NCI-H2107 (cell line): ENCODE data around the gene SLITRK3.

Experiments used
- DNase-seq: peaks from one replicate; lab custom pipeline; 2025; lab: John Stamatoyannopoulos, UW

The SLITRK3 gene

GRCh38 chr3:165195640-165196576, at the start of gene SLITRK3:
Gene SLITRK3, minus strand, starts transcription at chr3:165196384. Its CDS starts 5,554 bp downstream, at chr3:165190830.
- DNase-seq: no peak

DNA sequence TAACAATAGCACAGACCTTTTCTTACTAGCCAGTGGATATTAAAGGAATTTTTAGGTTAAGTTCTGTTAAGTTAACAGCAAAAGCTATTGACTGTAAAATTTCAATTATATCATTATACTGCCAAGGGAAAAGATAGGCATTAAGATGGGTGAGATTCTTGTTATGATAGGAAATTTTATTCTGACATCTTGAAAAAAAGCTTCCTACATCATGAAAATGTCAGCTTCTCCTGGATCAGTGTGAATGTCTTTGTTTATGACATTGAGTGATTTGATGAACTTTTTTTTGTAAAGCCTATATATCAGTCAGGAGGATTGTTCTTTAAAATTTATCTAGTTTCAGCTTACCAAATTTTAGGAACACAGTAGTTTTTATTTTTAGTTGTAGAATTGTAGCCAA, 47.4 kb upstream of the SLITRK3 start:
- no peak for DNase-seq

GRCh38 chr3:165233501-165234195, 37.5 kb upstream of the SLITRK3 start:
- DNase-seq: no peak

- DNase-seq: no peak
Observed at GRCh38 chr3:165225604-165226003, 29.4 kb upstream of the SLITRK3 start.

DNA sequence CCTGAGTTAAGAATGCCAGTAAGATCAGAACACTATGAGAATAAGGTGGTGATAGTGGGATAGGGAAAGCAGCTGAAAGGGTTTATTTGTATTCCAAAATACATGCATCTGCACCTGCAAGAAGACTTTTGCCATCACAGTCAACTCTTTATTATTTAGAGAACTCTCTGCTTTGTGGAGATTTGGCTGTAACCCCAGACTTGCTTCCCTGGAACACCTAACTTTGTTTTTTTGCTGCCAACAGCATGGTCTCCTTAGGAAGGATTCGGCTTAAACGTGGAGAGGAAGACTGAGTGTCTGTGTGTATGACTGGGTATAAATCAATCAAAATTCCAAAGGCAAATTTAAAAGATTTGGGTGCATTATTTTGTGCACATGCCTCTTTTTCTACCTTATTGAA, 21.6 kb upstream of the SLITRK3 start:
- DNase-seq: no peak

GRCh38 chr3:165212580-165212979, 16.4 kb upstream of the SLITRK3 start:
- no peak for DNase-seq

GRCh38 chr3:165211721-165212120, 15.5 kb upstream of the SLITRK3 start:
- DNase-seq: no peak

DNA sequence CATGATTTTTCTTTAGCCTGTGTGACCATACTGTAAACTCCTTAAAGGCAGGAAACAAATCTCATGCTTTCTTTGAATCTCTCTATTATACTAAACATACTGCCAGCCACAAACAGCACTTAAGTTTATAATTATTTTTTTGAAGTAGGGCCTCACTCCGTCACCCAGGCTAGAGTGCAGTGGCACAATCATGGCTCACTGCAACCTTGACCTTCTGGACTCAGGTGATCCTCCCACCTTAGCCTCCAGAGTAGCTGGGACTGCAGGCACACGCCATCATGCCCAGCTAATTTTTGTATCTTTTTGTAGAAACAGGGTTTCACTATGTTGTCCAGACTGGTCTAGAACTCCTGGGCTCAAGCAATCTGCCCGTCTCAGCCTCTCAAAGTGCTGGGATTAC, 14.5 kb upstream of the SLITRK3 start:
- DNase-seq: no peak

- no peak for DNase-seq
Observed at GRCh38 chr3:165210132-165210531, 13.9 kb upstream of the SLITRK3 start.

DNA sequence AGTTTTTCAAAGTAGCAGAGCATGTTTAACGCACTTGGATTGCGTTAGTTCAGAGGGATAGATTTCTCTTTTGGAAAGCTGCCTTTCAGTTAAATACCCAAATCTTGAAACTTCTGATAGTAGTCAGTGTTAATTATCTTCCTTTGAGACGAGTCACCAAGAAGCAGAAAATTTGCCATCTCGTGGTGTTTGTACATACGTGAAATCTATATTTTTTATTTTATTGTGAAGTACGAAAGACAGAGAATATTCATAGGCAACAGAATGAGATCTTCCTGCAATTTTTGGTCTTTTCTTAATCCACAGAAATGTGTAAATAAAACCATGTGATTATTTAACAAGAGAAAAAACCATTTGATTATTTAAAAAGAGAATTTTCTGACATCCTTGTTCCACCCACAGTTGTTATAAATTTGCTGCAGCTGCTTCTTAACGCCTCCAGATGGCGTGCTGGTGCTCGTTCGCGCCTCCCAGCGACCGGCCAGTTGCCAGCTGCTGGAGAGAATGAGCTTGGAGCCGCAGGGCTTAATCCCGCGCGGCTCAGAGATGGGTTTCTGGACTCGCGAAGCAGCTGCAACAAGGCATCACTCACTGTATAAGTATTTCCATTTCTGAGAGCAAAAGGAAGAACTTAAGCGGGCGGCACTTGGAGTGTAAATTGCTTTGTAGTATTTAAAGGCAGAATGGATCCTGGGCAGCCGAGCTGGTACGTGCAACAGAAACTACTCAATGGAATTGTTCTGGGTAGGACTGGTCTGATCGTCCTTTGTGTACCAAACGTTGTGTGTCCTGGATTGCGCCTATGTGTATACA, 10.5 kb upstream of the SLITRK3 start:
- peak; percentile 73 for DNase-seq

- DNase-seq: no peak
Observed at GRCh38 chr3:165204445-165204844, 8.3 kb upstream of the SLITRK3 start.

DNA sequence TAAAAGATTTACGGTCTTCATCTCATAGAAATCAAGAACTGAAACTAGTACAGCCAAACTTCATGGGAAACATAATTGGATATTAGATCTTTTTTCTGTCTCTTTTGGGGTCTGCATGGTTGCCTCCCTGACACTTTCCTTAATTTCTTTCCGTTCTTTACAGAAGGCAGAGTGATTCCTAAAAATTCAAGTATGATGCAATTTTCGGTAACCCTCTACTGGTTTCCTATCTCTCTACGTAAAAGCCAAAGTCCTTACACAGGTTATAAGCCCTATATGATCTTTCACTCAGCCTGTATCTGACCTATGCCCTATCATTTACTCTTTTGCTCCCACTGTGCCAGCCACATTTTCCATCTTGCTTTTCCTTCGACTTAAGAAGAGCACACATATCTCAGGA, 6.8 kb upstream of the SLITRK3 start:
- no peak for DNase-seq

GRCh38 chr3:165201964-165202363, 5.8 kb upstream of the SLITRK3 start:
- DNase-seq: no peak

DNA sequence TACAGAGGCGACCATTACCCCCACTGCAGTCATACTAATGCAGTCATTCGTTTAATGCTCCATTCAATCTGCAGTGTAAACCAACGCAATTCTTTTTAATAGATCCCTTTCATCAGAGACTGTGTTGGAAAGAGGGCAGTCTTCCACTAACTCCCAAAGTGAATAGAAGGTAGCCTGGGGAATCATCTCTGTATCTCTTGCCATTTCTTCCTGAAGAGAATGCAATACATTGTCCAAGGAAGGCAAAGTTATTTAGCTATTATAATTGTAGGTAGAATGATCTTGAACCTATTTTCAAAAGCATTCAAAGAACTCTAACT, 1.3 kb upstream of the SLITRK3 start:
- no peak for DNase-seq

DNA sequence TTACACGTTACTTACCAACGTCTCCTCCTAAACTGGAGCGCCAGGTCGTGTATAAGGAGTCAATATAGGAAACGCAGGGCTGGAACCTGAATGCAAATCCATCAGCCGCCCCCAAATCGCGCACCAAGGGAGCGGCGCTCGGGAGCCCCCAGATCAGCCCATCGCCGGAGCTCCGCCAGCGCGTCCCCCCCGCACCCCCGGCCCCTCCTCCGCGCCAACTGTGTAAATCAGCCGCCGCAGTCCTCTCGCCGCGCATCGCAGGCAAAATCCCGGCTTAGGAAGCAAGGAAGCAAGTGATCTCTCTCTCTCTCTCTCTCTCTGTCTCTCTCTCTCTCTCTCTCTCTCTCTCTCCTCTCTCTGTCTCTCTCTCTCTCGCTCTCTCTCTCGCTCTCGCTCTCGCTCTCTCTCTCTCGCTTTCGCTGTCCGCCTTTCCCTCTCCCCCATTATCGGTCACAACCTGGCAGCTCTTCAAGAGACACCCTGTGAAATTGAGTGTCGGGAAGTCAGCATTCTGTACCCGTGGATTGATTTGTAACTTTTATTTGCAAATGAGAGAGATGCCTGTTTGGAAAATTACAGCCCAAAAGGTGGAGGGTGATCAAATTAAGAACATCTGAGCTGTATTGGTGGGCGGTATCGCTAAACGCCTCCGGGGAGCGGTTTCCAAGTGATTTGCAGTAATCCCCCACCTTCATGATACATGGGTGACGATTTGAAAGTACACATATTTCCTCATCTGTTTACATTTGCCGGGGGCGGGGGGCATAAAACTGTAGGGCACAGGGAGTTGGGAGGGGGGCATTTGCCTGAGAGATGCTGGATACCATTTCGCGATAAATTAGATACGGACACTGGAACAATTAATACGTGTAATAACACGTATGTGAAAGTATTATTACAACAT, 645 bp upstream of the SLITRK3 start:
- no peak for DNase-seq

- DNase-seq: no peak
Observed at GRCh38 chr3:165195241-165195639, 944 bp downstream of the SLITRK3 start.

DNA sequence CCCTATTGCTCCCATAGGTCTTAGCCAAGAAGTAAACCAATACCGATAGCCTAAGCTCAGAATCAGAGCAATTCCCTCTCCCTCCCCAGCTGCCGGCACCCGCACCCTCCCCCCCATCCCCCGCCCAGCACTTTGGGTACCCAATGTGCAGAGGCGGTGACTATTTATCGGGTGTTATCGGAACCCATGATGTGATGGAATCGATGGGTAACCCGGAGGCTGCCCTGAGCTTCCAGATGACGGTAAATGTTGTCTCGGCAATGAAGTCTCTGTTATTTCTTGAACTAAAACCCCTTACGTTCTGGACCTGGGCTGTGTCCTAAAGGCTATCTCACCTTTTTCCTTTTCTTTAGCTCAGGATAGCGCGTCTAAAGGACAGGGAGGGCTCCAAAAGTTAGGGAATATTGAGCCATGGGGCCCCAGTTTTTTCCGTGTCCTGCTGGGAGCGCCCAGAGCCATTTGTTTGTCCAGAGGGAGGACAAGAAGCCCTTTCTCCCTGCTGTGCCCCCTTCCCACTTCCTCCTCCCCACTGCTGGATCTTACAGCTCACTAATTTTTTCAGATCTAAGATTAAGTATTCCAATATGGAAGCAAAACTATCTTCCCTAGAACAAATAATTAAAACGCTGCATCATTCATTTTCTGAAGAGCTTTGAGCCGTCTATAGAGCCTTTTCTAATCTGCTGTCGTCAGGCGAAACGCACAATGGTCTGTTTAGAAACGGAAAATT, 1.5 kb downstream of the SLITRK3 start:
- DNase-seq: no peak

DNA sequence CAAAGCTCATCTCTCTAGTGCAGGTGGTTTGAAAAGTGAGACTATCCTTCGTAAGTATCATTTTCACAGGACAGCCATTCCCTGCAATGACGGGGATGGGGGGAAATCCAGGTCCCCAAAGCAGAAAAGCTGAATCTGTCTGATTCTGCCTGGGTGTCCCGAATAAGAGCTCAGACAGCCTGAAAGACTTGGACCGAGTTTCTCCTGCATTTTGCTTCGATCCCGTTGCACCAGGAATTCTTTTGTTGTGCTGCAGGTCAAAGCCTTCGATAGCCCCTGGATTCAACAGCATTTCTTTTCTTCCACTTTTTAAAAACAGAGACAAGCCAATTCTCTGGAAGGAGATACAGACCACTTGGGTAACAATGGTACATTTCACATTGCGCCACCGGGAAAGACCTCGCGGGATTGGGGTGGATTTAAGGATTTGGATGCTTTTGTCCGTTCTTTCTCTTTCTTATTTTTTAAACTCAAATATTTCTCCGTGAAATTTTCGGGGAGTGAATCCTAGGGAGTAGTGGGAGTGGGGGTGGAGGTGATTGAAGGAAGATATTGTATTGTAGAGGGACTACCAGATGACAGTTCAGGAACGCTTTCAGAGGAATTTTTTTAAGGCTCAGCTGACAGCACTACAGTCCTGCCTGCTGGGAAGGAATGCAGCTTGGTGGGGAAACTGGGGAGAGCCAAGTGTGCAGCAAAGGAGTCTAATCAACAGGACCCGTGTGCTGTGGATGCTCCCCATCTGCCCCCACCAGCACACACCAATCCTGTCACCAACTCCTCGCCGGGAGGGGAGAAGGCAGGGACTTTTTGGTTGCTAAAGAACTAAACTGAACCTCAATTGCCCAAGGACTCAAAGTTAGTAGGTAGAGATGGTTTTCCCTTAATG, 2.6 kb downstream of the SLITRK3 start:
- DNase-seq: no peak

DNA sequence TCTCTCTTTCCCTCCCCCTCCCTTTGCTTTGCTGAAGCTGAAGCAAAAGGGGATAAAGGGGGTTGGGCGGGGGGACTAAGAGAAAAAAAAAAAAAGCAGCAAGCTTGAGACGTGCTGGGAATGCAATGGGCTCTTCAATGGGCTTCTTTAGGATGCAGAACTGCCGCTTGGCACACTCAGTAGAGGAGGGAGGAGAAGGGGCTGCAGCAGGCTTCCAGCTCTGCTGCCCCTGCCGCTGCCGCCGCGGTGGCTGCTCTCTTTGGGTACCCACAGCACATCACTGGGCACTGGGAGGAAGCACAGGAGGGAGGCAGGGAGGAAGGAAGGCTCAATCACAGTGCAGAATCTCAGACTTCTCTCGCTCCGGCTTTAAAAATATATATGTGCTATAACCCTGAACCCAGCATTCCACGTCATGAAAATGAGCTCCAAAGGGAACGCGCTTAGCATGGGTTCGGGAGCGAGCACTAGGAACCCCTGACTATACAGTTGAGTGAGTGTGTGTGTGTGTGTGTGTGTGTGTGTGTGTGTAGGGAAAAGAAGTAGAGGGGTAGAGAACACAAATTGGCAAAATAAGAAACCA, 3.5 kb downstream of the SLITRK3 start:
- no peak for DNase-seq
